ENCODE results near the gene PPP4R3A.
"Not testable (repeated sequence)": the region's sequence is repeated elsewhere in the genome, so short reads cannot be mapped to it uniquely, and the experiment has no call there.

Gene PPP4R3A

GRCh38 chr14:91536327-91536726 is 26.2 kb upstream of the PPP4R3A start:
- Histone ChIP-seq H3K36me3 (ENCODE audit: control insufficient read depth in 2 of 2, insufficient read depth in 1 of 2, low read length in 2 of 2) (no peaks in the 10 kb centered on the region), H3K4me3 (ENCODE audit: low read depth, low read length) (no peak overlapping the region), H3K27ac (ENCODE audit: extremely low read depth, low read depth, low read length) (no peak overlapping the region), H3K9me3 (ENCODE audit: control insufficient read depth, insufficient read depth, low read depth, low read length) (no peaks in the 10 kb centered on the region), H3K4me1 (ENCODE audit: control insufficient read depth, insufficient read depth, low read length) (no peaks in the 10 kb centered on the region)
- CTCF ChIA-PET, result no interaction called here
- POLR2A ChIA-PET, result no interaction called here
- TF ChIP-seq ZNF426 (tag by site-specific recombination; IDR thresholded peaks at IDR 0.05), result no peak
- no peak for TF ChIP-seq ZNF404 (tag by site-specific recombination; IDR thresholded peaks at IDR 0.05)
- no peak for TF ChIP-seq ZEB2 (tag by site-specific recombination; IDR thresholded peaks at IDR 0.05)

GRCh38 chr14:91534059-91534458 is 23.9 kb upstream of the PPP4R3A start:
- TF ChIP-seq ZNF146 (tag by site-specific recombination; IDR thresholded peaks at IDR 0.05), result peak; percentile 74
- H3K36me3 ChIP-seq (ENCODE audit: control insufficient read depth in 2 of 2, insufficient read depth in 1 of 2, low read length in 2 of 2); POLR2A ChIA-PET; H3K4me1 ChIP-seq (ENCODE audit: control insufficient read depth, insufficient read depth, low read length); H3K9me3 ChIP-seq (ENCODE audit: control insufficient read depth, insufficient read depth, low read depth, low read length); H3K27ac ChIP-seq (ENCODE audit: extremely low read depth, low read depth, low read length); H3K4me3 ChIP-seq (ENCODE audit: low read depth, low read length): not testable (repeated sequence)
- CTCF ChIA-PET, result interaction anchor here (0.9 kb wide), 1 partner anchor 377 kb away, joined by 3 read pairs; no protein-coding TSS in a partner anchor

- ChIA-PET POLR2A (no interaction called here), CTCF (no interaction called here)
- TF ChIP-seq HOXC10 (CRISPR knock-in tag; IDR thresholded peaks at IDR 0.05) (no peak), ZNF184 (tag by site-specific recombination; IDR thresholded peaks at IDR 0.05) (no peak), ATF2 (tag by site-specific recombination; IDR thresholded peaks at IDR 0.05; ENCODE audit: low read depth) (no peak), ZFHX2 (tag by site-specific recombination; conservative IDR thresholded peaks at IDR 0.05) (peak; percentile 87), ZNF155 (tag by site-specific recombination; IDR thresholded peaks at IDR 0.05) (no peak), EGR2 (tag by site-specific recombination; IDR thresholded peaks at IDR 0.05; ENCODE audit: low read depth) (peak; percentile 86), ZNF341 (tag by site-specific recombination; IDR thresholded peaks at IDR 0.05; ENCODE audit: low read depth) (no peak)
- H3K36me3 ChIP-seq (ENCODE audit: control insufficient read depth in 2 of 2, insufficient read depth in 1 of 2, low read length in 2 of 2), result no peaks in the 10 kb centered on the region
- H3K9me3 ChIP-seq (ENCODE audit: control insufficient read depth, insufficient read depth, low read depth, low read length), result no peaks in the 10 kb centered on the region
- no peak overlapping the region for H3K4me3 ChIP-seq (ENCODE audit: low read depth, low read length)
- H3K4me1 ChIP-seq (ENCODE audit: control insufficient read depth, insufficient read depth, low read length), result no peaks in the 10 kb centered on the region
- no peak overlapping the region for H3K27ac ChIP-seq (ENCODE audit: extremely low read depth, low read depth, low read length)
Observed at GRCh38 chr14:91533623-91534022, 23.5 kb upstream of the PPP4R3A start.

DNA sequence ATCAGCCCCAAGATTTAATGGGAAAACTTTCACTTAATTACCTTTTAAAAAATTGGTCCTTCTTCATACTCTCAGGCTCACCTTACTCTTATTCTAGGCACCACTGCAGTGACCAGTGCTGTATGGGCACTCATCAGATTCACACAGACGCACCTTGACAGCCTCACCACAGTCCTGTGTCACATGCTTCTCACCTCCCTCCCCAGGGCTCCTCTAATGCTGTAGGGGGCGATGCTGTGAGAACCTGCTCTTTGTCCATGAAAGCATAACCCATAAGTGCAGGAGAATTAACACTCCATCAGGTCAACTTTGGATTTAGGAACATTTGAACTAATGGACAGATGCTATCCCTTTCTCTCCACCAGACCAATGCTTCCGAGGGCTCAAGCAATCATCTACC is 13.9 kb upstream of the PPP4R3A start:
- Histone ChIP-seq H3K27ac (ENCODE audit: extremely low read depth, low read depth, low read length) (no peak overlapping the region), H3K9me3 (ENCODE audit: control insufficient read depth, insufficient read depth, low read depth, low read length) (no peaks in the 10 kb centered on the region), H3K4me1 (ENCODE audit: control insufficient read depth, insufficient read depth, low read length) (no peaks in the 10 kb centered on the region), H3K4me3 (ENCODE audit: low read depth, low read length) (no peak overlapping the region), H3K36me3 (ENCODE audit: control insufficient read depth in 2 of 2, insufficient read depth in 1 of 2, low read length in 2 of 2) (no peaks in the 10 kb centered on the region)
- ChIA-PET POLR2A (no interaction called here), CTCF (no interaction called here)
- TF ChIP-seq, protein P1, sequence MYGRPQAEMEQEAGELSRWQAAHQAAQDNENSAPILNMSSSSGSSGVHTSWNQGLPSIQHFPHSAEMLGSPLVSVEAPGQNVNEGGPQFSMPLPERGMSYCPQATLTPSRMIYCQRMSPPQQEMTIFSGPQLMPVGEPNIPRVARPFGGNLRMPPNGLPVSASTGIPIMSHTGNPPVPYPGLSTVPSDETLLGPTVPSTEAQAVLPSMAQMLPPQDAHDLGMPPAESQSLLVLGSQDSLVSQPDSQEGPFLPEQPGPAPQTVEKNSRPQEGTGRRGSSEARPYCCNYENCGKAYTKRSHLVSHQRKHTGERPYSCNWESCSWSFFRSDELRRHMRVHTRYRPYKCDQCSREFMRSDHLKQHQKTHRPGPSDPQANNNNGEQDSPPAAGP (tag by site-specific recombination; IDR thresholded peaks at IDR 0.05), result no peak
- TF ChIP-seq, protein P2, sequence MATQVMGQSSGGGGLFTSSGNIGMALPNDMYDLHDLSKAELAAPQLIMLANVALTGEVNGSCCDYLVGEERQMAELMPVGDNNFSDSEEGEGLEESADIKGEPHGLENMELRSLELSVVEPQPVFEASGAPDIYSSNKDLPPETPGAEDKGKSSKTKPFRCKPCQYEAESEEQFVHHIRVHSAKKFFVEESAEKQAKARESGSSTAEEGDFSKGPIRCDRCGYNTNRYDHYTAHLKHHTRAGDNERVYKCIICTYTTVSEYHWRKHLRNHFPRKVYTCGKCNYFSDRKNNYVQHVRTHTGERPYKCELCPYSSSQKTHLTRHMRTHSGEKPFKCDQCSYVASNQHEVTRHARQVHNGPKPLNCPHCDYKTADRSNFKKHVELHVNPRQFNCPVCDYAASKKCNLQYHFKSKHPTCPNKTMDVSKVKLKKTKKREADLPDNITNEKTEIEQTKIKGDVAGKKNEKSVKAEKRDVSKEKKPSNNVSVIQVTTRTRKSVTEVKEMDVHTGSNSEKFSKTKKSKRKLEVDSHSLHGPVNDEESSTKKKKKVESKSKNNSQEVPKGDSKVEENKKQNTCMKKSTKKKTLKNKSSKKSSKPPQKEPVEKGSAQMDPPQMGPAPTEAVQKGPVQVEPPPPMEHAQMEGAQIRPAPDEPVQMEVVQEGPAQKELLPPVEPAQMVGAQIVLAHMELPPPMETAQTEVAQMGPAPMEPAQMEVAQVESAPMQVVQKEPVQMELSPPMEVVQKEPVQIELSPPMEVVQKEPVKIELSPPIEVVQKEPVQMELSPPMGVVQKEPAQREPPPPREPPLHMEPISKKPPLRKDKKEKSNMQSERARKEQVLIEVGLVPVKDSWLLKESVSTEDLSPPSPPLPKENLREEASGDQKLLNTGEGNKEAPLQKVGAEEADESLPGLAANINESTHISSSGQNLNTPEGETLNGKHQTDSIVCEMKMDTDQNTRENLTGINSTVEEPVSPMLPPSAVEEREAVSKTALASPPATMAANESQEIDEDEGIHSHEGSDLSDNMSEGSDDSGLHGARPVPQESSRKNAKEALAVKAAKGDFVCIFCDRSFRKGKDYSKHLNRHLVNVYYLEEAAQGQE (tag by site-specific recombination; IDR thresholded peaks at IDR 0.05), result no peak
